Middle frontal gyrus (tissue), 1 donor: ENCODE results near the gene KPNB1.
A peak's percentile ranks its signal among the peaks of the same experiment; 100 is the strongest.

Experiments
- DNase-seq: peaks from one replicate; pipeline ENCODE4 v3.0.0-alpha.2; 2015; ENCODE audit warnings: low spot score; ENCODE audit errors: extremely low spot score

KPNB1 gene

DNA sequence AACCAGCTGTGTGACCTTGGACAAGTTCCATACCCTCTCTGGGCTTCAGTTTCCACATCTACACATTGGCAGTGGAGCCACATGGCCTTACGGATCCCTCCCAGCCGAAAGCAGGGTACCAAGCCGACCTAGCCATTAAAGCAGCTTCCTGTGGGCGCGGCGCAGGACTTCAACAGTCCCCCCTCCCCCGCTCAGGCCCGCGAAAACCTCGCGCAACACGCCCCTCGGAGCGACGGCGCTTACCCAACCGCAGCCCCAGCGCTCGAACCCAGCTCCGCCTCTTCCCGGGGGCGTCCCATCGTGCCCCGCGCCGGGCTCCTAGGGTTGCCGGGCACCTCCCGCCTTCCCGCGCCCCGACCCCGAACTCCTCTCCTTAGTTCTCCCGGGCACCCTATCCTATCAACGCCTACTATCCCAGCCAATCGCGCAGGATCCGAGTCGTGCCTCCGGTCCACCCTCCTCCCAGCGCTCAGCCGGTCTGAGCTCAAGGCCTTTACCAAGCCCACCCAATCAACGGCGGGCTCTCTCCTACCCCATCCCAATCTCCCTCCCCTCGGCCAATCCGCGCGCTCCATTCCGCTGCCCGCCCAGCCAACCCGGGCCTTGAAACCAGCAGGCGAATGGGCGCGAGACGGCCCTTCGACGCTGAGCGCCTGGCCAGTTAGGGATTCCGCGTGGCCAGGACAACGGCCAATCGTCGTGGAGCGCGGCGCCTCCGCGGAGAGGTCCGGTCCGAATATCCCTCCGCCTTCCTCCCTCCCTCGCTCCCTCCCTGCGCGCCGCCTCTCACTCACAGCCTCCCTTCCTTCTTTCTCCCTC is at the start of gene KPNB1:
Gene KPNB1, plus strand, starts transcription at position 767 of the 819 bp plus-strand sequence. CDS start 326 bp downstream, outside the sequence.
- DNase-seq: peak; percentile 99

DNA sequence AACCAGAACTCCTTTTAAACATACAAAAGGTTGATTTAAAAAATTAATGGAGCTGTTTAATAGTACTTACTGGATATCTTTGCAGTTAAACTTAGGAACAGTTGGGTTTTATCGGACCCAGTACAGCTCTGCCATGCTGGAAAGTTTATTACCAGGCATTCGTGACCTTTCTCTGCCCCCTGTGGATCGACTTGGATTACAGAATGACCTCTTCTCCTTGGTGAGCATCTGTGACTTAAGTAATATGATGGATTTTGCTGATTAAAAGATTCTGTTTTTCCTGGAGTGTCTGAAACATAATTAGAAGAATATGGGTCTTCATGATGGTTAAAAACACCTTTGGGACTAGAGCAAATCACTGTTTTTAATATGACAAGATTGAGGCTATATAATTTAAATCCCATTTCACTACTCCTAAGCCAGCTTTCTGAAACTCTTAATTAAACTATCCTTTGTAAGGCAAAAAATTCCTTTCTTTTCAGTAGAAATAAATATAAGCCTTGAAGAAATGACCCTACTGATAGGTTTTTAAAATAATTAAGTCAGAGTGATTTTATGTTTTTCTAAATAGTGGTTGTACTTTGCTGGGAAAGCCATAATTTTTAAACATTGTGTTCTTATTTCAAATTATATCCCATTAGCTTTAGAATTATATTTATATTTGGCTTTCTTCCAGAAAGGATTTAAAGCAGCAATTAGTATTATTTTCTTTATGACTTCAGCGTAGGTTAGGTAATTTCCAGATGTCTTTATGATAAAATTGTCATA is 45.7 kb upstream of the KPNB1 start:
- DNase-seq: no peak

GRCh38 chr17:47604598-47604927 is 45.2 kb upstream of the KPNB1 start:
- no peak for DNase-seq

DNA sequence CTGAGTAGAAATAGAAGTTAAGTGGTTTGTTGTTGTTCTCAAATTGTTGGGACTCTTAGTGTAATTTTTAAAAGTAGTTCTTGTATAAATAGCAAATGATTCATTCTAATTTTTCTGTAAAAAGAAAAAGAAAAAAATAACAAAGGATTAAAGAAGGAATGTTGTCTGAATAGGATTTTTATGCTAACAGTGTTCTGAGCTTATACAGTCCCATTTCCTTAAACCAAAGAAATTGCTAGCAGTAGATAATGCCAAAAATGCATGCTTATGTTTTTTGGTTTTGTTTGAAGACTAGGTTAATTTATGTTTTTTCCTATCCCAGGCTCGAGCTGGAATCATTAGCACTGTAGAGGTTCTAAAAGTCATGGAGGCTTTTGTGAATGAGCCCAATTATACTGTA is 44.7 kb upstream of the KPNB1 start:
- DNase-seq: no peak

- no peak for DNase-seq
These were observed 42.2 kb upstream of the KPNB1 start for GRCh38 chr17:47607481-47607880.

GRCh38 chr17:47611372-47612350 is 38.1 kb upstream of the KPNB1 start:
- DNase-seq: no peak

DNA sequence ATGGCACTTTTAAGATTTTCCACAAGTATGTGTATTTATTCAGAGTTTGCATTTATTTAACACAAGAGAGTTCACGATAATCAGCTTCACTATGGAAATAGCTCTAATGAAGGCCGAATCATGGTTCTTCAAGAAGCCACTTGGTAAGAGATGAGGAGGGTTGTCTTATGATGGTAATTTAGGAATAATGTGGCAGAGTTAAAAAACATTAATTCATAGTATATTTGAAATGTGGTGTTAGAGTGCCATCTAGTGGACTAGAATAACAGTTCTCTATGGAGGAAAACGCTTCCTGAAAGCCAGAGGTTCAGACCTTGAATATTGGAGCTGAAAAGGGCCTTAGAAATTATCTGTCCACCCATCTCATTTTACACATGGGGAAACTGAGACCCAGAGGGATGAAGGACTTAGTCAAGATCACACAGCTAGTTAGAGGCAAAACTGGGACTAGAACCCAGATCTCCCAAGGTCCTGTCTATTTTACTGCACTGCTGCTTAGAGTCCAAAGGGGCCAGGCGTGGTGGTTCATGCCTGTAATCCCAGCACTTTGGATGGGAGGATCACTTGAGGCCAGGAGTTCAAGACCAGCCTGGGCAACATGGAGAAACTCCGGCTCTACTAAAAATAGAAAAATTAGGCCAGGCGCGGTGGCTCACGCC is 33.8 kb upstream of the KPNB1 start:
- DNase-seq: peak; percentile 36

DNA sequence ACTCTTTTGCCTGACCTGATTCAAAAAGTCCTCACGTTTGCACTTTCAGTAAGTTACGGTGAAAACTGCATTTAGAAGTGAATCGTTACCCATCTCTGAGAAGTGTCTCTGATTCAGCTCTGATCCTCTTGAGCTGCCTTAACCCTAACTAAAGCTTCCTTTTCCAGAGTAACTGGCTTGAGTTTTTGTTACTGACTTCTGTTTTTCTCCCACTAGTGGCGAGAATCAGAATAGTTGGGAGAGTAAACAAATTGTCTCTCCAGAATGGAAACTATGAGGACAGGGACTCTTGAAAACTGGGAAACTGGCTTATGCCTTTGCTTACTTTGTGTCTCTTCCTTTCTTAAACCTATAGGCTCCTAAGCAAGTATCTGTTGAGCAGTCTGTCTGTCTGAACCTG is 31.3 kb upstream of the KPNB1 start:
- no peak for DNase-seq

- no peak for DNase-seq
These were observed 29.0 kb upstream of the KPNB1 start for GRCh38 chr17:47620503-47621245.

GRCh38 chr17:47621293-47622179 is 28.2 kb upstream of the KPNB1 start:
- DNase-seq: peak; percentile 52

- no peak for DNase-seq
These were observed 27.6 kb upstream of the KPNB1 start for GRCh38 chr17:47622180-47622549.

GRCh38 chr17:47624727-47625068 is 25.0 kb upstream of the KPNB1 start:
- no peak for DNase-seq

DNA sequence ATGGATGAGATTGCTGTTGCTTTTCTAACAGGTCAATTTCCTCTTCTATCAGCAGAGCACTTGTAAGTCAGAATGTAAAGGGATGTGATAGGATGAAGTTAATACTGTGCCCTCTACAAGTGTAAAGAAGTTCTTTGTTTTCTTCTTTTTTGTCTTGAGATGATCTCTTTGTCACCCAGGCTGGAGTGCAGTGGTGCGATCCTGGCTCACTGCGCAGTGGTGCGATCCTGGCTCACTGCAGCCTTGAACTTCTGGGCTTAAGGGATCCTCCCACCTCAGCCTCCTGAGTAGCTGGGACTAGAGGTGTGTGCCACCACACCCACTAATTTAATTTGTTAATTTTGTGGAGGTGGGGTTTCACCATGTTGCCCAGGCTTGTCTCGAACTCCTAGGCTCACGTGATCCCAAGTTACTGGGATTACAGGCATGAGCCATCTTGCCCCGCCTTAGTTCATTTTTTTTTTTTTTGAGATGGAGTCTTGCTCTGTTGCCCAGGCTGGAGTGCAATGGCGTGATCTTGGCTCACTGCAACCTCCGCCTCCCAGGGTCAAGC is 21.6 kb upstream of the KPNB1 start:
- no peak for DNase-seq

DNA sequence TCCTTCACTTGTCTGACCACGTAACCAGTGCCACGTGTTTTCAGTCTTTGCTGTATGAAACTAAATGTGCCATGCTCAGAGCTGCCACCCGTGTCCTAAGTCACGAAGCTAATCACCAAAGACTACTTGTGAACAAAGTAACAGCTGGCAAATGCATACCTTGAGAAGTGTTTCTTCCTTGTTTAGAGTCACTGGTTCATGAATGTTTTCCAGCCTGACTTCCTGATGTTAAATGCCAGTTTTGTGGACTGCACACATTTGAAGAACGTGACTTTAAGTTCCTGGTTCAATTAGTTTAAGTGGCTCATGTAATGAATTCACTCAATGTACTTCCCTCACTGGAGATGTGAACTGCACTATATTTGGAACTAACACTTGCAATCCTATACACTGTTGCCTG is 19.9 kb upstream of the KPNB1 start:
- no peak for DNase-seq

- DNase-seq: no peak
These were observed 19.1 kb upstream of the KPNB1 start for GRCh38 chr17:47630614-47631013.

DNA sequence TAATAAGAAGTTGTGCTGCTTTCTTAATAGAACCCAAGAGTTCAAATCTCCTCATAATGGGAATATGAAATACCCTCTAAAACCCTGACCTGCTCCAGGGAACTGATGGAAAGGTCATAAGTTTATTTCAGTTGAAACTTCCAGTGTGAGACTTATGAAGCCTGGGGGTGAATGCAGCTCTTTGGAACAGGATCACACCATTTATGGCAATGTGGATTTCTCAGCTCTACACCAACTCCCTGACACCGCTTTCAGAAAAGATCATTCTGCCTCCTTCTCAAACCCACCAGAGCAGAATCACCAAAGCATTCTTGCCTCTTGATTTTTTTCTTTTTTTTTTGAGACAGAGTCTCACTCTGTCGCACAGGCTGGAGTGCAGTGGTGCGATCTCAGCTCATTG is 16.7 kb upstream of the KPNB1 start:
- DNase-seq: no peak

DNA sequence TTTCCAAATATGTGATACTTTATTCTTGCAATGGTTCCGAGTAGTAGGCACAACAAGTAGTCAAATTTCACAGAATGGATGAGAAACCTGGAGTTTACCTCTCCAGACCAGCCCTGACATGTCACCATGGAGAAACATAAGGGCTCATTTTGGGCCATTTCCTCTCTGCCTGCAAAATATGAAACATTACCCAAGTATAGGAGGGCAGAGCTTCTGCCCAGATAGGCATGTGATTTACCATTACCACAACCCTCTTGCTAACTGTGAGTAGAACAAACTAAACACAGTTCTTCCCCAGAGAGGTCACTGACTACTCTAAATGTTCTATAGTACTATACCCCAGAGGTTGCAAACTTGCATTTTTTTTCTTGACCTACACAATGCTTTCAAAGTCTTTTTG is 15.7 kb upstream of the KPNB1 start:
- no peak for DNase-seq

GRCh38 chr17:47634870-47635269 is 14.8 kb upstream of the KPNB1 start:
- DNase-seq: no peak

DNA sequence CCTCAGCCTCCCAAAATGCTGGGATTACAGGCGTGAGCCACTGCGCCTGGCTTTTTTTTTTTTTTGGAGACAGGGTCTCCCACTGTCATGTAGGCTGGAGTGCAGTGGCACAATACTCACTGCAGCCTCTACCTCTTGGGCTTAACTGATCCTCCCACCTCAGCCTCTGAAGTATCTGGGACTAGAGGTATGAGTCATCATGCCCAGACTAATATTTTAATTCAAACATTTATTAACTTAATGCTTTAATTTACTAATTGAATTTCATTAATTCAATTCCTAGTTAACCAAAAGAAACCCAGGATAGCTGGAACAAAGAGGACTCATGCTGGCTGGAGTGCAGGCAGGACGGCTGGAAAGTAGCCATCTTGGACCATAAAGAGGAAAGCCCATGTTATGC is 14.0 kb upstream of the KPNB1 start:
- DNase-seq: no peak
